IMR-90 (cell line): ENCODE data around the gene LCE1E. TPM values are rescaled to one million over a fixed set of nuclear protein-coding genes. Genes with fewer than 3 reads are reported as not detected.

Experiments used
- ATAC-seq: fragments of 200-7000 bp; cut with Tn5 transposase; 2 replicates; pipeline ENCODE4 v1.9.1; 2020; ENCODE audit warnings: low read depth, mild to moderate bottlenecking, moderate library complexity
- BruUV-seq: library from RNA; stranded (reverse); fragments of 400-500 nt; replicated peaks from 2 replicates; lab custom pipeline; 2021; lab: Mats Ljungman, UMichigan
- CTCF ChIA-PET: fragments of 300-600 bp; formaldehyde crosslinking; extraction: SDS; loops from one replicate; lab custom pipeline; 2021; ENCODE audit warnings: antibody characterized with exemption; lab: Yijun Ruan, JAX
- POLR2A ChIA-PET: fragments of 300-600 bp; sonication (Branson Sonifier 250); formaldehyde crosslinking; loops from one replicate; lab custom pipeline; 2022; ENCODE audit warnings: antibody characterized with exemption; ENCODE audit not compliant: unreplicated experiment; lab: Charles Lee
- DNase-seq: peaks from one replicate; pipeline ENCODE4 v3.0.0; 2013
- H2AFZ ChIP-seq: replicated peaks from 2 replicates; pipeline ENCODE3; 2013; ENCODE audit warnings: low read length, mild to moderate bottlenecking; ENCODE audit not compliant: poor library complexity
- H2AK5ac ChIP-seq: 2 replicates; pipeline ENCODE4 v1.6.1; 2013; ENCODE audit warnings: low read depth, low read length, inconsistent platforms
- H2AK9ac ChIP-seq: replicated peaks from 2 replicates; pipeline ENCODE3; 2013; ENCODE audit warnings: mild to moderate bottlenecking, low read depth, low read length, moderate library complexity; ENCODE audit not compliant: poor library complexity
- H2BK120ac ChIP-seq: 2 replicates; pipeline ENCODE4 v1.6.1; 2013; ENCODE audit warnings: low read depth, low read length, inconsistent platforms
- H2BK15ac ChIP-seq: 3 replicates; pipeline ENCODE4 v1.6.1; 2013; ENCODE audit warnings: low read depth, low read length, inconsistent platforms
- H2BK20ac ChIP-seq: 2 replicates; pipeline ENCODE4 v1.6.1; 2013; ENCODE audit warnings: low read depth, mild to moderate bottlenecking, inconsistent platforms, low read length, moderate library complexity
- H2BK5ac ChIP-seq: 2 replicates; pipeline ENCODE4 v1.6.1; 2013; ENCODE audit warnings: mild to moderate bottlenecking, low read depth, low read length, inconsistent platforms; ENCODE audit not compliant: poor library complexity, severe bottlenecking
- H3K14ac ChIP-seq: replicated peaks from 2 replicates; pipeline ENCODE4 v1.6.1; 2013; ENCODE audit warnings: low read depth, low read length, inconsistent platforms
- H3K18ac ChIP-seq: 2 replicates; pipeline ENCODE4 v1.6.1; 2013; ENCODE audit warnings: low read depth, low read length, control low read depth
- H3K23ac ChIP-seq: 2 replicates; pipeline ENCODE4 v1.6.1; 2013; ENCODE audit warnings: low read depth, low read length, inconsistent platforms
- H3K27ac ChIP-seq: 2 replicates; pipeline ENCODE4 v1.5.1; 2013; ENCODE audit warnings: mild to moderate bottlenecking, control low read depth, low read length; ENCODE audit not compliant: insufficient read depth
- H3K27me3 ChIP-seq: 2 replicates; pipeline ENCODE4 v1.6.1; 2013; ENCODE audit warnings: low read length; ENCODE audit not compliant: control insufficient read depth, insufficient read depth
- H3K36me3 ChIP-seq: 2 replicates; pipeline ENCODE4 v1.6.1; 2013; ENCODE audit warnings: low read length, mixed read lengths; ENCODE audit not compliant: control insufficient read depth, insufficient read depth
- H3K4ac ChIP-seq: 2 replicates; pipeline ENCODE4 v1.6.1; 2013; ENCODE audit warnings: low read depth, low read length, inconsistent platforms
- H3K4me1 ChIP-seq: 2 replicates; pipeline ENCODE4 v1.6.1; 2013; ENCODE audit warnings: low read length, mixed read lengths; ENCODE audit not compliant: control insufficient read depth, insufficient read depth
- H3K4me2 ChIP-seq: 2 replicates; pipeline ENCODE4 v1.6.1; 2013; ENCODE audit warnings: low read depth, mild to moderate bottlenecking, control low read depth, low read length, moderate library complexity
- H3K4me3 ChIP-seq: 2 replicates; pipeline ENCODE4 v1.5.1; 2013; ENCODE audit warnings: low read depth, mild to moderate bottlenecking, control low read depth, low read length, moderate library complexity; ENCODE audit not compliant: insufficient read depth
- H3K56ac ChIP-seq: 2 replicates; pipeline ENCODE4 v1.6.1; 2013; ENCODE audit warnings: low read length, inconsistent platforms; ENCODE audit not compliant: insufficient read depth; ENCODE audit errors: extremely low read depth
- H3K79me1 ChIP-seq, 2 experiments: 2 replicates each; pipeline ENCODE4 v1.6.1; 2013; ENCODE audit warnings: low read length in 2 of 2, inconsistent platforms in 1 of 2, low read depth in 1 of 2
- H3K9ac ChIP-seq: 2 replicates; pipeline ENCODE4 v1.6.1; 2013; ENCODE audit warnings: low read depth, low read length, control low read depth
- H3K9me1 ChIP-seq: 2 replicates; pipeline ENCODE4 v1.6.1; 2013; ENCODE audit warnings: low read length, inconsistent platforms; ENCODE audit not compliant: insufficient read depth
- H3K9me3 ChIP-seq: 2 replicates; pipeline ENCODE4 v1.6.1; 2013; ENCODE audit warnings: low read length; ENCODE audit not compliant: control insufficient read depth, insufficient read depth
- H4K20me1 ChIP-seq: 2 replicates; pipeline ENCODE4 v1.6.1; 2013; ENCODE audit warnings: low read length, inconsistent platforms; ENCODE audit not compliant: insufficient read depth
- H4K5ac ChIP-seq: 2 replicates; pipeline ENCODE4 v1.6.1; 2013; ENCODE audit warnings: mild to moderate bottlenecking, low read depth, low read length, control low read depth
- H4K8ac ChIP-seq, 2 experiments: 2 replicates each; pipeline ENCODE4 v1.6.1; 2013; ENCODE audit warnings: low read depth in 2 of 2, low read length in 2 of 2, control low read depth in 1 of 2, inconsistent platforms in 1 of 2
- H4K91ac ChIP-seq: 2 replicates; pipeline ENCODE4 v1.6.1; 2013; ENCODE audit warnings: low read depth, low read length, inconsistent platforms; ENCODE audit not compliant: insufficient read depth
- ELK1 ChIP-seq: fragments of 150-350 bp; IDR thresholded peaks from 2 replicates; pipeline ENCODE4 v1.6.1; 2016; ENCODE audit warnings: low read depth, mild to moderate bottlenecking, low read length, moderate library complexity, borderline replicate concordance
- FOS ChIP-seq: fragments of 150-350 bp; IDR thresholded peaks from 2 replicates; pipeline ENCODE4 v1.6.1; 2016; ENCODE audit warnings: low read depth, low read length
- MAZ ChIP-seq: IDR thresholded peaks from 2 replicates; pipeline ENCODE4 v1.6.1; 2012; ENCODE audit warnings: low read depth, mild to moderate bottlenecking, low read length, improper control_type of control experiment, moderate library complexity, borderline replicate concordance
- MXI1 ChIP-seq: IDR thresholded peaks from 2 replicates; pipeline ENCODE4 v1.6.1; 2012; ENCODE audit warnings: low read depth, mild to moderate bottlenecking, low read length, moderate library complexity, borderline replicate concordance
- NFE2L2 ChIP-seq: fragments of 150-350 bp; IDR thresholded peaks from 2 replicates; pipeline ENCODE4 v1.6.1; 2016; ENCODE audit warnings: low read depth, mild to moderate bottlenecking, low read length
- POLR2A ChIP-seq: IDR thresholded peaks from 2 replicates; pipeline ENCODE4 v1.6.1; 2012; ENCODE audit warnings: mild to moderate bottlenecking, low read depth, low read length
- WGBS, 2 experiments: methylation state at CpG; one replicate each; pipeline versions ENCODE4 v1.1.5 to v1.1.7; 2013; ENCODE audit warnings: missing lambda C conversion rate in 2 of 2; ENCODE audit not compliant: insufficient read length in 1 of 2; ENCODE audit errors: extremely low coverage in 2 of 2; 5-methylcytosine and 5-hydroxymethylcytosine counted together
- dilution Hi-C: fragments of 300-500 bp; cut with HindIII; formaldehyde crosslinking; loops from one replicate; pipeline ENCODE4 v1.14.3; 2018; ENCODE audit warnings: low sequenced_read_pairs; ENCODE audit not compliant: unreplicated experiment
- in situ Hi-C: fragments of 300-500 bp; cut with MboI; formaldehyde crosslinking; loops from 3 replicates; pipeline ENCODE4 v1.14.3; 2019; ENCODE audit warnings: low sequenced_read_pairs, inconsistent platforms, mixed read lengths
- intact Hi-C: fragments of 100-400 bp; cut with micrococcal nuclease; formaldehyde crosslinking; loops from 2 replicates; pipeline ENCODE4 v1.10.0; 2022
- polyA plus RNA-seq, 3 experiments: library from polyadenylated mRNA; depleted of rRNA; stranded (reverse); fragments of >200 nt; gene quantifications; 2 replicates each; pipeline ENCODE4 v1.2.3, GENCODE V29; 2012; ENCODE audit warnings: low replicate concordance in 1 of 3
- total RNA-seq: library from RNA; depleted of rRNA; stranded (reverse); fragments of >200 nt; gene quantifications from 2 replicates; pipeline ENCODE4 v1.2.3, GENCODE V29; 2012

The LCE1E gene
- total and polyA plus RNA-seq, 2 of the 4 experiments (the other 2 are of a cell fraction): not detected

DNA sequence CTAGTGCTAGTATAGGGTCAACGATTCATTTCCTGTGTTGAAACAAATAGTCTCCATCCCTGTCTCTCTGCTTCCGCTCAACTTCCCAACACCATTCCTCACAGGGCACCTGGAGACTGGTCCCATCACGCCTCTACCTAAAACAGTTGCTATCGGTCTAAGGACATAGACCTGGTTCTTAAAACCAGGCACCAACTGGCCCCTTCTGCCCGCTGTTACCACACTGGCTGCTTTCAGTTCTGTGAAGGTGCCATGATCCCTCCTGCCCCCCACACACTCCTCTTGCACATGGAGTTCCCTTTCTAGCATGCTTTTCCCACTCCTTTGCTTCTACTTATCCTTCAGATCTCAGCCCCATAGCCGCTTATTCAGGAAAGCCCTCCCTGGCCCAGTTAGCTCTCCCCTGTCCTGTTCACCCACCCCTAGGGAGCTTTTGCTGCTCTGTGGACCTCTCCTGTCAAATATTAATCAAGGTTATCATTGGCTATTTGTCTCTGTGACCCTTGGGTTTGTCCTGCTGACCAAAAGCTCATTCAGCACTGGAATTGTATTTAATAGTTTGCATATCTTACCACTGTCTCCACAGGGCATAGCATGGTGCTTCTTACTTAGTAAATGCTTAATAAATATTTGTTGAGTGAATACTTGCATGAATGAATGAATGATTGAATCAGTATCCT, 40.2 kb upstream of the LCE1E start:
- DNase-seq (no peak), ATAC-seq (no peak)
- H3K27me3 ChIP-seq: no peaks in the 10 kb centered on the region
- H3K36me3 ChIP-seq: no peaks in the 10 kb centered on the region
- no peak overlapping the region for H3K4me3 ChIP-seq
- H2AK9ac ChIP-seq: no peak overlapping the region
- H3K56ac ChIP-seq: no peak overlapping the region
- H2AFZ ChIP-seq: no peak overlapping the region
- H2BK15ac ChIP-seq: no peak overlapping the region
- ChIA-PET CTCF (no interaction called here), POLR2A (no interaction called here)
- no peak overlapping the region for H3K23ac ChIP-seq
- no peak overlapping the region for H3K4me2 ChIP-seq
- no peak overlapping the region for H3K9ac ChIP-seq
- in situ Hi-C loops: no loop called here
- H2AK5ac ChIP-seq: no peak overlapping the region
- no peak overlapping the region for H4K91ac ChIP-seq
- intact Hi-C loops: no loop called here
- no peak overlapping the region for H3K27ac ChIP-seq
- dilution Hi-C loops: no loop called here
- TF ChIP-seq MAZ: no peak
- TF ChIP-seq MXI1: no peak
- no peak for TF ChIP-seq NFE2L2
- no peak for TF ChIP-seq ELK1
- no peak for TF ChIP-seq POLR2A
- TF ChIP-seq FOS: no peak
- no peaks in the 10 kb centered on the region for H4K20me1 ChIP-seq
- H3K9me1 ChIP-seq: no peaks in the 10 kb centered on the region
- no peak overlapping the region for H3K14ac ChIP-seq
- H4K8ac ChIP-seq: no peak overlapping the region
- H2BK20ac ChIP-seq: no peak overlapping the region
- peak overlapping the region; percentile 24; the same call in 1 of the 2 replicates for H3K4ac ChIP-seq
- H2BK120ac ChIP-seq: no peak overlapping the region
- 48% methylated on average over 3 of the region's 6 CpGs; no CpG with 5 or more reads in 1 of the 2 experiments for WGBS, 2 experiments
- H3K79me1 ChIP-seq: no peaks in the 10 kb centered on the region
- BruUV-seq: no TSS peak
- no peaks in the 10 kb centered on the region for H3K9me3 ChIP-seq
- no peaks in the 10 kb centered on the region; the same call in 1 of the 2 replicates for H3K4me1 ChIP-seq
- no peak overlapping the region for H4K5ac ChIP-seq
- no peak overlapping the region for H2BK5ac ChIP-seq
- H3K18ac ChIP-seq: peak overlapping the region; percentile 37; the same call in 1 of the 2 replicates
